Measurements from ENCODE around the gene MAB21L4. TPM values are rescaled to one million over a fixed set of nuclear protein-coding genes. Genes with fewer than 3 reads are reported as not detected.

The MAB21L4 gene
- total RNA-seq, 2 donors from 2014 or later = not detected

- no peaks in the 10 kb centered on the region for H3K4me1 ChIP-seq (ENCODE audit: control insufficient read depth in 1 of 2, low read depth in 2 of 2)
- no peaks in the 10 kb centered on the region for H3K9me3 ChIP-seq
- H3K4me3 ChIP-seq = no peak overlapping the region
- TF ChIP-seq CTCF (IDR thresholded peaks at IDR 0.05) = no peak
- DNase-seq (ENCODE audit: low spot score) = no peak
- H3K36me3 ChIP-seq = no peaks in the 10 kb centered on the region
- no peaks in the 10 kb centered on the region for H3K27me3 ChIP-seq (replicated peaks; ENCODE audit: insufficient read depth)
- no peak for ATAC-seq (ENCODE audit: insufficient number of reproducible peaks, low FRiP score, low read depth)
- H3K27ac ChIP-seq = no peak overlapping the region
Measured at GRCh38 chr2:240877460-240878340, 18.3 kb downstream of the MAB21L4 start.

- TF ChIP-seq CTCF (IDR thresholded peaks at IDR 0.05) = no peak
- Histone ChIP-seq H3K4me3 (no peak overlapping the region), H3K27ac (no peak overlapping the region), H3K4me1 (ENCODE audit: control insufficient read depth in 1 of 2, low read depth in 2 of 2) (no peaks in the 10 kb centered on the region), H3K9me3 (no peaks in the 10 kb centered on the region), H3K27me3 (replicated peaks; ENCODE audit: insufficient read depth) (no peaks in the 10 kb centered on the region), H3K36me3 (no peaks in the 10 kb centered on the region)
- no peak for ATAC-seq (ENCODE audit: insufficient number of reproducible peaks, low FRiP score, low read depth)
- no peak for DNase-seq (ENCODE audit: low spot score)
Measured at GRCh38 chr2:240876475-240877251, 19.3 kb downstream of the MAB21L4 start.

- H3K36me3 ChIP-seq = no peaks in the 10 kb centered on the region
- DNase-seq (ENCODE audit: low spot score) (no peak), ATAC-seq (ENCODE audit: insufficient number of reproducible peaks, low FRiP score, low read depth) (no peak)
- H3K9me3 ChIP-seq = no peaks in the 10 kb centered on the region
- TF ChIP-seq CTCF (IDR thresholded peaks at IDR 0.05) = no peak
- no peaks in the 10 kb centered on the region for H3K4me1 ChIP-seq (ENCODE audit: control insufficient read depth in 1 of 2, low read depth in 2 of 2)
- H3K4me3 ChIP-seq = no peak overlapping the region
- no peaks in the 10 kb centered on the region for H3K27me3 ChIP-seq (replicated peaks; ENCODE audit: insufficient read depth)
- no peak overlapping the region for H3K27ac ChIP-seq
Measured at GRCh38 chr2:240876035-240876474, 19.9 kb downstream of the MAB21L4 start.

GRCh38 chr2:240875228-240876034 lies 20.5 kb downstream of the MAB21L4 start:
- Histone ChIP-seq H3K9me3 (no peaks in the 10 kb centered on the region), H3K4me3 (no peak overlapping the region)
- no peak for DNase-seq (ENCODE audit: low spot score)

More at GRCh38 chr2:240875228-240876034, 20.5 kb downstream of the MAB21L4 start:
- H3K27me3 ChIP-seq (replicated peaks; ENCODE audit: insufficient read depth) = no peaks in the 10 kb centered on the region
- no peaks in the 10 kb centered on the region for H3K36me3 ChIP-seq
- no peak for TF ChIP-seq CTCF (IDR thresholded peaks at IDR 0.05)
- ATAC-seq (ENCODE audit: insufficient number of reproducible peaks, low FRiP score, low read depth) = no peak
- no peaks in the 10 kb centered on the region for H3K4me1 ChIP-seq (ENCODE audit: control insufficient read depth in 1 of 2, low read depth in 2 of 2)
- H3K27ac ChIP-seq = no peak overlapping the region

All from thoracic aorta (tissue), 2 donors.